K562 (cell line): ENCODE results near the gene ZNF584. TPM values are rescaled to one million over a fixed set of nuclear protein-coding genes. Genes with fewer than 3 reads are reported as not detected.

Experiments used
- ARHGAP35 ChIP-seq: fragments of 450-650 bp; IDR thresholded peaks from 2 replicates; pipeline ENCODE4 v1.6.1; 2018; ENCODE audit not compliant: partially characterized antibody
- CEBPB ChIP-seq: fragments of 450-650 bp; IDR thresholded peaks from 2 replicates; pipeline ENCODE4 v1.6.1; 2016; ENCODE audit warnings: missing genetic modification characterization, missing compliant biosample characterization
- FIP1L1 ChIP-seq: fragments of 200-400 bp; formaldehyde crosslinking; IDR thresholded peaks from 2 replicates; pipeline ENCODE4 v1.6.1; 2018; ENCODE audit warnings: mild to moderate bottlenecking, low read depth, low read length; ENCODE audit not compliant: poor library complexity, severe bottlenecking
- NELFE ChIP-seq: IDR thresholded peaks from 2 replicates; pipeline ENCODE4 v1.6.1; 2011; ENCODE audit warnings: mild to moderate bottlenecking; ENCODE audit not compliant: insufficient read depth, insufficient read length
- NR2C2 ChIP-seq, 2 experiments: fragments of 200-800 bp in 1 of 2; sonication (Bioruptor generic) in 1 of 2; sonication (generic) in 1 of 2; formaldehyde crosslinking in 1 of 2; IDR thresholded peaks; 2 replicates each; pipeline versions ENCODE4 v1.6.1 to v1.8.0; 2016 to 2022; ENCODE audit warnings: mild to moderate bottlenecking in 1 of 2, missing compliant biosample characterization in 1 of 2, missing genetic modification characterization in 1 of 2, missing genetic modification reagents in 1 of 2
- NR3C1 ChIP-seq: sonication (generic); formaldehyde crosslinking; IDR thresholded peaks from 2 replicates; pipeline ENCODE4 v1.8.1; 2022; ENCODE audit warnings: missing genetic modification reagents
- NR4A1 ChIP-seq, 2 experiments: fragments of 250-450 bp in 1 of 2; fragments of 450-650 bp in 1 of 2; sonication (Bioruptor Pico) in 1 of 2; IDR thresholded peaks; 2 replicates each; pipeline versions ENCODE4 v1.4.0 to v1.6.1; 2016 to 2020; ENCODE audit warnings: mild to moderate bottlenecking in 2 of 2, missing compliant biosample characterization in 1 of 2, missing genetic modification characterization in 1 of 2, moderate library complexity in 1 of 2
- polyA plus RNA-seq, 8 experiments: library from polyadenylated mRNA; depleted of rRNA in 4 of 8; stranded (reverse) in 5 of 8; unstranded in 3 of 8; fragments of >200 nt; fragmentation: Nextera tagmentation in 2 of 8; fragmentation: Illumina TruSeq in 1 of 8; extraction: Ambion mirVana in 2 of 8; extraction: Trizol in 1 of 8; gene quantifications; 2 replicates each; pipeline versions ENCODE4 v1.2.1 to v1.2.3, GENCODE V29; 2011 to 2014; ENCODE audit warnings: inconsistent platforms in 1 of 8, missing spikeins in 1 of 8
- total RNA-seq, 7 experiments: library from RNA; depleted of rRNA in 6 of 7; stranded (reverse); fragments of >200 nt in 6 of 7; fragmentation: Illumina TruSeq in 2 of 7; extraction: Trizol in 2 of 7; gene quantifications; 2 replicates each; pipeline versions ENCODE4 v1.2.1 to v1.2.3, GENCODE V29; 2011 to 2021; ENCODE audit warnings: low replicate concordance in 1 of 7
- TF ChIP-seq, protein P1 (sequence below): sonication (generic); formaldehyde crosslinking; IDR thresholded peaks from 2 replicates; pipeline ENCODE4 v1.8.1; 2023; ENCODE audit warnings: missing genetic modification reagents, mild to moderate bottlenecking, borderline replicate concordance
- TF ChIP-seq, protein P2 (sequence below): fragments of 450-650 bp; IDR thresholded peaks from 2 replicates; pipeline ENCODE4 v1.6.1; 2016; ENCODE audit warnings: borderline replicate concordance
- TF ChIP-seq, protein P3 (sequence below): fragments of 450-650 bp; IDR thresholded peaks from 2 replicates; pipeline ENCODE4 v1.7.0; 2016; ENCODE audit warnings: borderline replicate concordance
- TF ChIP-seq, protein P4 (sequence below), 2 experiments: IDR thresholded peaks; 2 replicates each; pipeline ENCODE4 v1.6.1; 2012; ENCODE audit warnings: improper control_type of control experiment in 2 of 2, low read depth in 2 of 2, low read length in 2 of 2, borderline replicate concordance in 1 of 2

The ZNF584 gene
- total and polyA plus RNA-seq, 9 of the 15 experiments (the other 6 are each of a cell fraction or from before 2014, with no cell fraction given): 5.8 to 43.4 (median 24.6) TPM

DNA sequence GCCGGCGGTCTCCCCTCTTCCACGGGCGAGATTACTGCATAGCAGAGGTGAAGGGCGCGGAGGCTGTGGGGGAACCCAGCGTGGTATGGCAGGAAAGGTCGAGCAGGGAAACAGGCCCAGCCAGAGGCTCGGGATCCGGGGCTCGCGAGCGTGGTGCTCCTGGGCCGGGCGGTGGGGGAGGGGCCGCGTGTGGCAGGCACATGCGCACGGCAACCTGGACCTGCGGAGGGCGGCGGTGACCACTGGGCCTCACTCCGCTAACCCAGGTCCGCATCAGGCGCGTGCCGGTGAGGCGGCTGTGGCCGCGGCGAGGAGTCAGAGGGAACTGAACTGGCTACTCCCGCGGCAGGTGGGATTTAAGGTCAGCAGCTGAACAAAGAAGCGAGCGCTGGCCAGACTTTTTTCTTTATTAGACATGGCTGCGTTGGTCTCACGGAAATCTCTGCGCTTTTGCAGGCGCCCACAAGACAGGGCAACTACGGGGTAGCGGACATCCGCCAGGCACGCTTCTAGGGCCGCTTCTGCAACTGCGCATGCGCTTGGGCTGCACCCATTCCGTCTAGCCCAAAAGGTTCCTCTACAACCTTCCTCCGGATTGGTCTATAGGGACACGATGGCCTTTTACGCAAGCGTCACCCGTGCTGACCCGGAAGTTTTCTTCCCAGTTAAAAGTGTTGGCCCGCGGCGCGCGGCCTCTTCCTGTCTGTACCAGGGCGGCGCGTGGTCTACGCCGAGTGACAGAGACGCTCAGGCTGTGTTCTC lies 21.7 kb upstream of the ZNF584 start, which contains the start of gene RPS5 (continued):
- TF ChIP-seq, protein P1, sequence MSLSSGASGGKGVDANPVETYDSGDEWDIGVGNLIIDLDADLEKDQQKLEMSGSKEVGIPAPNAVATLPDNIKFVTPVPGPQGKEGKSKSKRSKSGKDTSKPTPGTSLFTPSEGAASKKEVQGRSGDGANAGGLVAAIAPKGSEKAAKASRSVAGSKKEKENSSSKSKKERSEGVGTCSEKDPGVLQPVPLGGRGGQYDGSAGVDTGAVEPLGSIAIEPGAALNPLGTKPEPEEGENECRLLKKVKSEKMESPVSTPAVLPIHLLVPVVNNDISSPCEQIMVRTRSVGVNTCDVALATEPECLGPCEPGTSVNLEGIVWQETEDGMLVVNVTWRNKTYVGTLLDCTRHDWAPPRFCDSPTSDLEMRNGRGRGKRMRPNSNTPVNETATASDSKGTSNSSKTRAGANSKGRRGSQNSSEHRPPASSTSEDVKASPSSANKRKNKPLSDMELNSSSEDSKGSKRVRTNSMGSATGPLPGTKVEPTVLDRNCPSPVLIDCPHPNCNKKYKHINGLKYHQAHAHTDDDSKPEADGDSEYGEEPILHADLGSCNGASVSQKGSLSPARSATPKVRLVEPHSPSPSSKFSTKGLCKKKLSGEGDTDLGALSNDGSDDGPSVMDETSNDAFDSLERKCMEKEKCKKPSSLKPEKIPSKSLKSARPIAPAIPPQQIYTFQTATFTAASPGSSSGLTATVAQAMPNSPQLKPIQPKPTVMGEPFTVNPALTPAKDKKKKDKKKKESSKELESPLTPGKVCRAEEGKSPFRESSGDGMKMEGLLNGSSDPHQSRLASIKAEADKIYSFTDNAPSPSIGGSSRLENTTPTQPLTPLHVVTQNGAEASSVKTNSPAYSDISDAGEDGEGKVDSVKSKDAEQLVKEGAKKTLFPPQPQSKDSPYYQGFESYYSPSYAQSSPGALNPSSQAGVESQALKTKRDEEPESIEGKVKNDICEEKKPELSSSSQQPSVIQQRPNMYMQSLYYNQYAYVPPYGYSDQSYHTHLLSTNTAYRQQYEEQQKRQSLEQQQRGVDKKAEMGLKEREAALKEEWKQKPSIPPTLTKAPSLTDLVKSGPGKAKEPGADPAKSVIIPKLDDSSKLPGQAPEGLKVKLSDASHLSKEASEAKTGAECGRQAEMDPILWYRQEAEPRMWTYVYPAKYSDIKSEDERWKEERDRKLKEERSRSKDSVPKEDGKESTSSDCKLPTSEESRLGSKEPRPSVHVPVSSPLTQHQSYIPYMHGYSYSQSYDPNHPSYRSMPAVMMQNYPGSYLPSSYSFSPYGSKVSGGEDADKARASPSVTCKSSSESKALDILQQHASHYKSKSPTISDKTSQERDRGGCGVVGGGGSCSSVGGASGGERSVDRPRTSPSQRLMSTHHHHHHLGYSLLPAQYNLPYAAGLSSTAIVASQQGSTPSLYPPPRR (CRISPR knock-in tag): no peak
- TF ChIP-seq, protein P2, sequence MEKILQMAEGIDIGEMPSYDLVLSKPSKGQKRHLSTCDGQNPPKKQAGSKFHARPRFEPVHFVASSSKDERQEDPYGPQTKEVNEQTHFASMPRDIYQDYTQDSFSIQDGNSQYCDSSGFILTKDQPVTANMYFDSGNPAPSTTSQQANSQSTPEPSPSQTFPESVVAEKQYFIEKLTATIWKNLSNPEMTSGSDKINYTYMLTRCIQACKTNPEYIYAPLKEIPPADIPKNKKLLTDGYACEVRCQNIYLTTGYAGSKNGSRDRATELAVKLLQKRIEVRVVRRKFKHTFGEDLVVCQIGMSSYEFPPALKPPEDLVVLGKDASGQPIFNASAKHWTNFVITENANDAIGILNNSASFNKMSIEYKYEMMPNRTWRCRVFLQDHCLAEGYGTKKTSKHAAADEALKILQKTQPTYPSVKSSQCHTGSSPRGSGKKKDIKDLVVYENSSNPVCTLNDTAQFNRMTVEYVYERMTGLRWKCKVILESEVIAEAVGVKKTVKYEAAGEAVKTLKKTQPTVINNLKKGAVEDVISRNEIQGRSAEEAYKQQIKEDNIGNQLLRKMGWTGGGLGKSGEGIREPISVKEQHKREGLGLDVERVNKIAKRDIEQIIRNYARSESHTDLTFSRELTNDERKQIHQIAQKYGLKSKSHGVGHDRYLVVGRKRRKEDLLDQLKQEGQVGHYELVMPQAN: peak; percentile 34; the same call in 1 of the 2 replicates
- TF ChIP-seq, protein P3, sequence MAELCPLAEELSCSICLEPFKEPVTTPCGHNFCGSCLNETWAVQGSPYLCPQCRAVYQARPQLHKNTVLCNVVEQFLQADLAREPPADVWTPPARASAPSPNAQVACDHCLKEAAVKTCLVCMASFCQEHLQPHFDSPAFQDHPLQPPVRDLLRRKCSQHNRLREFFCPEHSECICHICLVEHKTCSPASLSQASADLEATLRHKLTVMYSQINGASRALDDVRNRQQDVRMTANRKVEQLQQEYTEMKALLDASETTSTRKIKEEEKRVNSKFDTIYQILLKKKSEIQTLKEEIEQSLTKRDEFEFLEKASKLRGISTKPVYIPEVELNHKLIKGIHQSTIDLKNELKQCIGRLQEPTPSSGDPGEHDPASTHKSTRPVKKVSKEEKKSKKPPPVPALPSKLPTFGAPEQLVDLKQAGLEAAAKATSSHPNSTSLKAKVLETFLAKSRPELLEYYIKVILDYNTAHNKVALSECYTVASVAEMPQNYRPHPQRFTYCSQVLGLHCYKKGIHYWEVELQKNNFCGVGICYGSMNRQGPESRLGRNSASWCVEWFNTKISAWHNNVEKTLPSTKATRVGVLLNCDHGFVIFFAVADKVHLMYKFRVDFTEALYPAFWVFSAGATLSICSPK: no peak
- peak; percentile 99 for TF ChIP-seq NR2C2 (CRISPR knock-in tag; IDR thresholded peaks at IDR 0.05)
- TF ChIP-seq NR2C2 (tag; IDR thresholded peaks at IDR 0.05): peak; percentile 100
- peak; percentile 51; the same call in 1 of the 2 replicates for TF ChIP-seq NR3C1 (CRISPR knock-in tag)
- TF ChIP-seq NR4A1 (CRISPR knock-in tag; IDR thresholded peaks at IDR 0.05): no peak
- TF ChIP-seq NR4A1 (tag; IDR thresholded peaks at IDR 0.05): peak; percentile 61; the same call in 1 of the 2 replicates
- peak; percentile 46 for TF ChIP-seq NELFE
- peak; percentile 24 for TF ChIP-seq ARHGAP35
- peak; percentile 80 for TF ChIP-seq CEBPB
- TF ChIP-seq, protein P4, sequence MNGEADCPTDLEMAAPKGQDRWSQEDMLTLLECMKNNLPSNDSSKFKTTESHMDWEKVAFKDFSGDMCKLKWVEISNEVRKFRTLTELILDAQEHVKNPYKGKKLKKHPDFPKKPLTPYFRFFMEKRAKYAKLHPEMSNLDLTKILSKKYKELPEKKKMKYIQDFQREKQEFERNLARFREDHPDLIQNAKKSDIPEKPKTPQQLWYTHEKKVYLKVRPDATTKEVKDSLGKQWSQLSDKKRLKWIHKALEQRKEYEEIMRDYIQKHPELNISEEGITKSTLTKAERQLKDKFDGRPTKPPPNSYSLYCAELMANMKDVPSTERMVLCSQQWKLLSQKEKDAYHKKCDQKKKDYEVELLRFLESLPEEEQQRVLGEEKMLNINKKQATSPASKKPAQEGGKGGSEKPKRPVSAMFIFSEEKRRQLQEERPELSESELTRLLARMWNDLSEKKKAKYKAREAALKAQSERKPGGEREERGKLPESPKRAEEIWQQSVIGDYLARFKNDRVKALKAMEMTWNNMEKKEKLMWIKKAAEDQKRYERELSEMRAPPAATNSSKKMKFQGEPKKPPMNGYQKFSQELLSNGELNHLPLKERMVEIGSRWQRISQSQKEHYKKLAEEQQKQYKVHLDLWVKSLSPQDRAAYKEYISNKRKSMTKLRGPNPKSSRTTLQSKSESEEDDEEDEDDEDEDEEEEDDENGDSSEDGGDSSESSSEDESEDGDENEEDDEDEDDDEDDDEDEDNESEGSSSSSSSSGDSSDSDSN (IDR thresholded peaks at IDR 0.05; ENCODE audit: borderline replicate concordance in 1 of 2, low read depth in 2 of 2, low read length in 2 of 2): no peak
- TF ChIP-seq FIP1L1: peak; percentile 94
